HepG2 (cell line): ENCODE measurements around the gene ANKRD55. TPM values are rescaled to one million over a fixed set of nuclear protein-coding genes. Genes with fewer than 3 reads are reported as not detected.
"Not testable (repeated sequence)": the region's sequence is repeated elsewhere in the genome, so short reads cannot be mapped to it uniquely, and the experiment has no call there.

Source experiments
- ATAC-seq: fragments of 200-7000 bp; cut with Tn5 transposase; 3 replicates; pipeline ENCODE4 v1.9.1; 2020; ENCODE audit warnings: mild to moderate bottlenecking, moderate library complexity
- BruUV-seq: library from RNA; stranded (reverse); fragments of 400-500 nt; replicated peaks from 2 replicates; lab custom pipeline; 2021; lab: Mats Ljungman, UMichigan
- CTCF ChIA-PET: fragments of 300-600 bp; formaldehyde crosslinking; extraction: SDS; loops from one replicate; lab custom pipeline; 2021; ENCODE audit warnings: low total read pairs, inconsistent platforms, low intra/inter-chr PET ratio; lab: Yijun Ruan, JAX
- POLR2A ChIA-PET: fragments of 350-600 bp; sonication (Branson Sonifier 250); formaldehyde crosslinking; loops from one replicate; lab custom pipeline; 2020; ENCODE audit warnings: antibody characterized with exemption, inconsistent platforms; lab: Yijun Ruan, JAX
- DNase-seq: peaks from one replicate; pipeline ENCODE4 v3.0.0-alpha.2; 2015; ENCODE audit warnings: low spot score
- FAIRE-seq: peaks from 3 replicates; lab custom pipeline; 2011; peaks lifted over from hg19 to GRCh38; lab: Jason Lieb, UNC
- H2AFZ ChIP-seq: one replicate; pipeline ENCODE4 v1.6.1; 2011; ENCODE audit warnings: low read length, inconsistent platforms
- H3K27ac ChIP-seq: fragments of 300-600 bp; 3 replicates; pipeline ENCODE4 v1.8.0; 2011; ENCODE audit warnings: mixed run types, mild to moderate bottlenecking, mixed read lengths, low read length, inconsistent platforms; ENCODE audit not compliant: insufficient read depth; ENCODE audit errors: extremely low read length
- H3K27me3 ChIP-seq, 2 experiments: fragments of 200-600 bp in 1 of 2; 2 replicates in 1 of 2; 3 replicates in 1 of 2; pipeline versions ENCODE4 v1.6.0 to v1.8.0; 2011; ENCODE audit warnings: low read length in 2 of 2, mild to moderate bottlenecking in 2 of 2, moderate library complexity in 2 of 2, inconsistent platforms in 1 of 2; ENCODE audit not compliant: insufficient read depth in 2 of 2, control insufficient read depth in 1 of 2
- H3K36me3 ChIP-seq, 2 experiments: fragments of 200-600 bp in 1 of 2; replicated peaks in 1 of 2; 2 replicates in 1 of 2; 3 replicates in 1 of 2; pipeline versions ENCODE4 v1.5.1 to v1.8.0; 2011; ENCODE audit warnings: low read length in 2 of 2, inconsistent platforms in 1 of 2; ENCODE audit not compliant: insufficient read depth in 2 of 2, control insufficient read depth in 1 of 2
- H3K4me1 ChIP-seq: 2 replicates; pipeline ENCODE4 v1.5.1; 2012; ENCODE audit warnings: low read length, inconsistent platforms; ENCODE audit not compliant: insufficient read depth
- H3K4me2 ChIP-seq: 2 replicates; pipeline ENCODE4 v1.6.0; 2011; ENCODE audit warnings: low read depth, low read length, inconsistent platforms
- H3K4me3 ChIP-seq, 3 experiments: fragments of 200-600 bp in 1 of 3; sonication (generic), shearing (Covaris generic) in 1 of 3; replicated peaks in 1 of 3; 2 replicates each; pipeline ENCODE4 v1.5.1; 2011 to 2016; ENCODE audit warnings: low read length in 3 of 3, inconsistent platforms in 2 of 3, low read depth in 2 of 3, mild to moderate bottlenecking in 2 of 3, control low read depth in 1 of 3, mixed read lengths in 1 of 3; ENCODE audit not compliant: insufficient read depth in 1 of 3
- H3K79me2 ChIP-seq: one replicate; pipeline ENCODE4 v1.6.1; 2011; ENCODE audit warnings: low read length, inconsistent platforms; ENCODE audit not compliant: insufficient read depth
- H3K9ac ChIP-seq: 2 replicates; pipeline ENCODE4 v1.6.0; 2011; ENCODE audit warnings: mild to moderate bottlenecking, low read depth, low read length, inconsistent platforms; ENCODE audit not compliant: insufficient read depth
- H3K9me3 ChIP-seq: 2 replicates; pipeline ENCODE4 v1.5.1; 2012; ENCODE audit warnings: mild to moderate bottlenecking, low read length
- H4K20me1 ChIP-seq: 2 replicates; pipeline ENCODE4 v1.6.0; 2011; ENCODE audit warnings: inconsistent platforms, mild to moderate bottlenecking, low read length, moderate library complexity; ENCODE audit not compliant: insufficient read depth
- HNF4A ChIP-seq: sonication (generic); formaldehyde crosslinking; IDR thresholded peaks from 2 replicates; pipeline ENCODE4 v1.4.0; 2020; ENCODE audit warnings: missing genetic modification reagents
- in situ Hi-C: cut with HindIII; loops from 2 replicates; pipeline ENCODE4 v1.10.0; 2017; ENCODE audit warnings: low pct_unique_long_range_greater_than_20kb; ENCODE audit not compliant: extremely low pct_ligation_motif_present
- intact Hi-C: fragments of 100-400 bp; cut with micrococcal nuclease; formaldehyde crosslinking; loops from one replicate; pipeline ENCODE4 v1.10.0; 2022; ENCODE audit not compliant: unreplicated experiment
- polyA plus RNA-seq, 8 experiments: library from polyadenylated mRNA; depleted of rRNA in 3 of 8; stranded (reverse) in 7 of 8; unstranded in 1 of 8; fragments of >200 nt; fragmentation: Illumina TruSeq in 4 of 8; extraction: Trizol in 4 of 8; gene quantifications; 2 replicates each; pipeline versions ENCODE4 v1.2.1 to v1.2.3, GENCODE V29; 2011 to 2016; ENCODE audit warnings: low read depth in 4 of 8, missing spikeins in 1 of 8, mixed read lengths in 1 of 8; ENCODE audit not compliant: insufficient read depth in 1 of 8
- total RNA-seq, 5 experiments: library from RNA; depleted of rRNA; stranded (reverse); fragments of >200 nt; fragmentation: Illumina TruSeq; extraction: Trizol; gene quantifications; 2 replicates each; pipeline ENCODE4 v1.2.3, GENCODE V29; 2016; ENCODE audit warnings: low read depth in 1 of 5
- TF ChIP-seq, protein P1 (sequence below): sonication (generic); formaldehyde crosslinking; IDR thresholded peaks from 2 replicates; pipeline ENCODE4 v1.4.0; 2020; ENCODE audit warnings: missing genetic modification reagents

ANKRD55 gene
- total and polyA plus RNA-seq, 2 of the 13 experiments (the other 11 are each of a cell fraction or from before 2014, with no cell fraction given), result 0.11 to 0.28 TPM

DNA sequence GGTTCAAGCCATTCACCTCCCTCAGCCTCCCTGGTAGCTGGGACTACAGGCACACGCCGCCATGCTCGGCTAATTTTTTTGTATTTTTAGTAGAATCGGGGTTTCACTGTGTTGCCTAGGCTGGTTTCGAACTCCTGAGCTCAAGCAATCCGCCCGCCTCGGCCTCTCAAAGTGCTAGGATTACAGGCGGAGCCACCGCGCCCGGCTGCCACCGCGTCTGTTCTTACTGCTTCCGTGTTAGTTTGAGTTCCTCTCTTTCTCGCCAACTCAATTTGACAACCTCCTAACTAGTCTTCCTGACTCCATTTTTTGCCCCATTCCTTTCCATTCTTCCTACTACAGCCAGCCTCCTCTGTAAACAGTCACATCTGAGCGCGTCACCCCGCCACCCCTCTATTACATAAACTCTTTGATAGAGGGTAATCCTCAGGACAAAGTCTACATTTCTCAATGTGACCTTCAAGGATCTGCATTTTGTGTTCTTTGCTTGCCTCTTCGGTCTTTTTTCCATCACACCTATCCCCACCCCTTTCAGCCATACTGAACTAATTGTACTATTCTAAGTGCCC lies 149.8 kb downstream of the ANKRD55 start (continued):
- TF ChIP-seq, protein P1, sequence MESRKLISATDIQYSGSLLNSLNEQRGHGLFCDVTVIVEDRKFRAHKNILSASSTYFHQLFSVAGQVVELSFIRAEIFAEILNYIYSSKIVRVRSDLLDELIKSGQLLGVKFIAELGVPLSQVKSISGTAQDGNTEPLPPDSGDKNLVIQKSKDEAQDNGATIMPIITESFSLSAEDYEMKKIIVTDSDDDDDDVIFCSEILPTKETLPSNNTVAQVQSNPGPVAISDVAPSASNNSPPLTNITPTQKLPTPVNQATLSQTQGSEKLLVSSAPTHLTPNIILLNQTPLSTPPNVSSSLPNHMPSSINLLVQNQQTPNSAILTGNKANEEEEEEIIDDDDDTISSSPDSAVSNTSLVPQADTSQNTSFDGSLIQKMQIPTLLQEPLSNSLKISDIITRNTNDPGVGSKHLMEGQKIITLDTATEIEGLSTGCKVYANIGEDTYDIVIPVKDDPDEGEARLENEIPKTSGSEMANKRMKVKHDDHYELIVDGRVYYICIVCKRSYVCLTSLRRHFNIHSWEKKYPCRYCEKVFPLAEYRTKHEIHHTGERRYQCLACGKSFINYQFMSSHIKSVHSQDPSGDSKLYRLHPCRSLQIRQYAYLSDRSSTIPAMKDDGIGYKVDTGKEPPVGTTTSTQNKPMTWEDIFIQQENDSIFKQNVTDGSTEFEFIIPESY (CRISPR knock-in tag), result peak; percentile 95
- TF ChIP-seq HNF4A (CRISPR knock-in tag), result peak; percentile 23; the same call in 1 of the 2 replicates

GRCh38 chr5:56081053-56081642 lies 152.0 kb downstream of the ANKRD55 start:
- H2AFZ ChIP-seq, intact Hi-C loops, in situ Hi-C loops, BruUV-seq, H3K36me3 ChIP-seq, H3K79me2 ChIP-seq, CTCF ChIA-PET, H3K9ac ChIP-seq, FAIRE-seq, H3K27me3 ChIP-seq, DNase-seq, H3K9me3 ChIP-seq, H4K20me1 ChIP-seq, H3K27ac ChIP-seq, H3K4me2 ChIP-seq, ATAC-seq, H3K4me3 ChIP-seq: not testable (repeated sequence)
- peaks cover 54% of the 10 kb centered on the region for H3K4me1 ChIP-seq
- POLR2A ChIA-PET, result interaction anchor here (1.2 kb wide), 1 partner anchor 86 kb away, joined by 3 read pairs; the partner anchor contains the start of gene IL6ST
